ENCODE data around the gene SEPTIN5.

SEPTIN5 gene

DNA sequence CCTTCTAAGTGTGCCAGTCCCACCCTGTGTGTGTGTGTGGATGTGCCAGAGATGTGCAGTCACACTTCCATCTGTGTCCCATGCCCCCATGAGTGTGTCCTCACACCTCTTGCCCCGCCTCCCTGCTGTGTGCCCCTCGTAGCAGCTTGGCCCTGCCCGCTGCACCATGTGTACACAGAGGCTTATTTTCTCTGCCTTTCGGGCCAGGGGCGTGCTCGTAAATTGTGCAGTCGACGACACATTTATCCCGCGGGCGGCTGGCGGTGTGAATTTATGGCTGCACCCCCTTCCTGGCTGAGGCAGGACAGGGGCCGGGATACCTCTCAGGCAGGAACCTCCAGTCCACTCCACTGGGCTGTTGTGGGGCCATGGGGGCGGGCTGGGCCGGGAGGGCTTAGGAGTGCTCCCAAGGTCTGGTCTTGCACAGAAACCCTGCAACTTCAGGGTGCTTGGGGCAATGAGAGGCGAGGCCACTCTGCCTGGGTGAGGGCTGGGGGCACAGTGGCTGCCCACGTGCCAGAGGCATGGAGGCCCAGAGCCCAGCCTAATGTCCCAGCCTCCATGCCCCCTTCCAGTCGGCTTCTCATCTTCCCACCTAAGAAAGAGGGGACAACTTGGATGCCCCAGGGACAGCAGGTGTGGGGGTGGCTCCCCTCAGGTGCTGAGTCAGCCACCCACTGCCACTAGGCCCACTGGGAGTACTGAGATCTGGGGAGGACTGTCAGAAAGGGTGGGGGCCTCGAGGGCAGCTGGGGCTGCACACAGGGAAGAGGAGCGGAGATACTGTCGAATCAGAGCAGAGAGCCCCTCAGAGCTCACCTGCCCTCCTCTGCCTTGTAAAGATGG lies 21.6 kb downstream of the SEPTIN5 start:
- DNase-seq: no peak

DNA sequence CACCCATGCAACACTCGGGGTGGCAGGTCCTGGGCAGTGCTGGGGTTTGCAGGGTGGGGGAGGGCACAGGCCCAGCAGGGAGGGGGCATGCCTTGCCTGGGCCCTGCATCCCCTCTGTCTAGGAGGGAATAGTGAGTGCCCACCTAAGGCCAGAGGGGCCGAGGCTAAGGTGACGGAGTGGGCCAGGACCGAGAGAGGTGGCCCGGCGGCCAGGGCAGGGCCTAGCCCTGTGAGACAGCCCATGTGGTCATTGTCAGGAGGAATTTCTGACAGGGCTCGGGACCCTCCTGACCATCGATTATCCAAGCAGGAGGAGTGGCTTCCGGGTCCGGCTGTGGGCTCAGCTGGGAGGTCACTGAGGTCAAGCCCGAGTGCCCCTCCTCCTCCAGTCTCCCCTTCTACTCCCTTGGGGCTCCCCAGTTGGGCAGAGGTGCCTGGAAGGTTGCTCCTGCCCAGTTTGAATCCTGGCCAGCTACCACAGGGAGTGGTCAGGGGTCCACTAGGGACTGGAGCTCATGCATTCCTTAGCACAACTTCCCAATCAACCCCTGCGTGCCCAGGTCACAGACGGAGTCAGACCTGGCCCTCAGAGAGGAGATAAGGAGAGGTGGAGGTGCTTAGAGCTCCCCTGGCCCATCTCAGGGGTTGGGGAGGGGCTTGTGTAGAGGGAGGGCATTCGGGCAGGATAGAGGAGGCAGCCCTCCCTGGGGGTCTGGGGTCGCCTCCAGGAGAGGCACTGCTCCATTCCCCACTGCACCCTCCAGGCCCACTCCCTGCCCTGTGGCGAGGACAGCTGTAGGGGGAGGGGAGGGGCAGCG lies 23.8 kb downstream of the SEPTIN5 start:
- no peak for DNase-seq

DNA sequence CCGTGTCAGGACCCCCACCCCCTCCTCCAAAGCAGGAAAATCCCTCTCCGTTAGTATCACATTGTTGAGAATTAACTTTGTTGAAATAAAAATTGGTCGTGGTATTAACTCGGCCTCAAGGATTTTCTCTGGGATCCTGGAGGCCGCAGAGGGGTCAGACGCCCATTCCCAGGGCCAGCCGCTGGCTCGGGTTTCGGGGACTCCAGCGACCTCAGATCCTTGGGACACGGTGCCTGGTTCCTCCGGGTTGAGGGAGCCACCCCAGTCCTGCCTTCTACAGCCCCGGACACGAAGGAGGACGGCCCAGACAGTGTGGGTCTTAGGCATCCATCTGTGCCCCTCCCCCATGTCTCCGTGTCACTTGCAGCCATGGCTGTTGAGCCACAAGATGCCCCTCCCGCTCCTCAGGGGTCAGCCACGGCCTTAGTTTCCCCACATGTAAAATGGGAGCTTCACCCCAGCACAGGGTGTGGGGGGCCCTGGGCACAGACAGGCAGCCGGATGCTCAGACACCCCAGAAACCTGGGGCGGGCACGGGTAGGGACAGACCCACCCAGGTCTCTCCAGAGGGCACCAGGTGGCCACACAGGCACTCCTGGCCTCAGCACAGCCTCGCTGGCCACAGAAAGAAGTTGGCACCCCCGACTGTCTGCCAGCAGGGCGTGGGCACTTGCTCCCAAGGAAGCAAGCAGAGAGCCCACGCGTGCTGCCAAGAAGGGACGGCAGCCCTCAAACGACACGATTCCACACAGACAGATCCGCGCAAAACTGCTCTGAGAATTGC lies 24.6 kb downstream of the SEPTIN5 start:
- no peak for DNase-seq

DNA sequence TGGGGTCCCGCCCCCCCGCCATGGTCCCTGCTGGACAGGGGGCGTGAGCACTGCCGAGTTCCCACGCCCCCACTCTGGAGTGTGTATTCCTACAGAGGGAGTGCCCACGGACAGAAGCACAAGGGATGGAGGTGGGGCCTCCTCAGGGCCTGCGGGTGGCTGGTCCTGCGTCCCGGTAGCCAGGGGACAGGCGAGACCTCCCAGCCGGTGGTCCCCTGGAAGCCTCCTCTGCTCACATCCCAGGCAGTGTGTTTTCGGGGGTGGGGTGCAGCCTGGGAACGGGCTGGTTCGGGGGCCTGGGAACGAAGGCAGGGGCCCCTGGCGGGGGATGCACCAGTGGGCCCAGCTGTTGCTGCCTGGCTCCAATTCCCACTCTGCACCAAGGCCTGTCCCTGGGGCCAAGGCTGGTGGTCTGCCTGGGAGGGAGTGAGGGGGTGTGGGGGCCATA lies 25.2 kb downstream of the SEPTIN5 start:
- no peak for DNase-seq

DNA sequence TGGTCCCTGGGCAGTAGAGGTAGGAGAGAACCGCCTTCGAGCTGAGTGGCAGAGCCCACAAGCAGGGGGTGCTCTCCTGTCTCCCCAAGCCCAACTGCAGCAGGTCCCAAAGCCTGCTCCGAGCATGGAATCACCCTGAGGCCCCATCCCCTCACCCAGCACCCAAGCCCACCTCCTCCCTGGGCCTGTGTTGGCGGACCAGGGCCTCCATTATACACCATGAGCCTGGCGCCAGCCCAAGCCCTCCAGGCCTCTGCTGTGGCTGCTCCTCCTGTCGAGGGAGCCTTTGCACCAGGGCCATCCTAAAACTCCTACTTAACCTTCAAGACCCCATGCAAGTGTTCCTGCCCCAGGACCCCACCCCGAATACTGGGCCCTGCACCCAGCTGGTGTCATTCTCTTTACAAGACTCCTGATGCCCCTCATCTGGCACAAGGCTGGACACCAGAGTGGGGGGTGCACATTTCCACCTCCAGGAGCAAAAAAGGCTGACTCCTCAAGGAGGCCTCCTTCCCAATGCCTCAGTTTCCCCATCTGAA lies 25.7 kb downstream of the SEPTIN5 start:
- no peak for DNase-seq

DNA sequence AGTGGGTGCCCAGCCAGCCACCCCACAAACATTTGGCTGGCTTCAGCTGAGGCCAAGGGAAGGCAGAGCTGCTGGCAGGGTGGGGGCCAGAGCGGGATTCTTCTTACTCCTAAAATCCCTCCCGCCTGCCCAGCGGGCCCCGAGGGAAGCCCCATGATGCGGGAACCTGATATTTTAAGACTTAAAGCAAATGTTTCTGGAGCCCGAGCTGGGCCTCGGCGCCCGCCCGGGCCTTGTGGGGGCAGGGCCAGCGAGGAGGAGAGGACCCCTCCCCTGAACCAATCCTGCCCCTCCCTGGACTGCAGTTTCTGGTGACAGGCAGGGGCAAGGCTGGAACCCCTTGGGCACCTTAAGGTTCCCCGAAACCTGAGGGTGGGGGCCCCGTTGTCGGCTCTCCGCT lies 26.3 kb downstream of the SEPTIN5 start:
- DNase-seq: no peak

DNA sequence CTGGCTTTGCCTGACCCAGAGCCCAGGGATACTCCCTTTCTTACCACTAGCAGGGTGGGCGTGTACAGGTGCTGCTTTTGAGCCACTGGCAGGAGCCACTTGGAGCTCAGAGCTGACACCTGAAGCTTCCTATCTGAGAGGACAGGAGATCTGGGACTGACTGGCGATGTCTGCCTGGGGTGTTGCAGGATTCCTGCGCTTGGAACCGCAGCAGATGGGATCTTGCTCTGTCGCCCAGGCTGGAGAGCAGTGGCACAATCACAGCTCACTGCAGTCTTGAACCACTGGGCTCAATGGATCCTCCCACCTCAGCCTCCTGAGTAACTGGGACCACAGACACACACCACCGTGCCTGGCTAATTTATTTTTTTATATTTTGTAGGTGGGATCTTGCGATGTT lies 26.8 kb downstream of the SEPTIN5 start:
- no peak for DNase-seq

DNA sequence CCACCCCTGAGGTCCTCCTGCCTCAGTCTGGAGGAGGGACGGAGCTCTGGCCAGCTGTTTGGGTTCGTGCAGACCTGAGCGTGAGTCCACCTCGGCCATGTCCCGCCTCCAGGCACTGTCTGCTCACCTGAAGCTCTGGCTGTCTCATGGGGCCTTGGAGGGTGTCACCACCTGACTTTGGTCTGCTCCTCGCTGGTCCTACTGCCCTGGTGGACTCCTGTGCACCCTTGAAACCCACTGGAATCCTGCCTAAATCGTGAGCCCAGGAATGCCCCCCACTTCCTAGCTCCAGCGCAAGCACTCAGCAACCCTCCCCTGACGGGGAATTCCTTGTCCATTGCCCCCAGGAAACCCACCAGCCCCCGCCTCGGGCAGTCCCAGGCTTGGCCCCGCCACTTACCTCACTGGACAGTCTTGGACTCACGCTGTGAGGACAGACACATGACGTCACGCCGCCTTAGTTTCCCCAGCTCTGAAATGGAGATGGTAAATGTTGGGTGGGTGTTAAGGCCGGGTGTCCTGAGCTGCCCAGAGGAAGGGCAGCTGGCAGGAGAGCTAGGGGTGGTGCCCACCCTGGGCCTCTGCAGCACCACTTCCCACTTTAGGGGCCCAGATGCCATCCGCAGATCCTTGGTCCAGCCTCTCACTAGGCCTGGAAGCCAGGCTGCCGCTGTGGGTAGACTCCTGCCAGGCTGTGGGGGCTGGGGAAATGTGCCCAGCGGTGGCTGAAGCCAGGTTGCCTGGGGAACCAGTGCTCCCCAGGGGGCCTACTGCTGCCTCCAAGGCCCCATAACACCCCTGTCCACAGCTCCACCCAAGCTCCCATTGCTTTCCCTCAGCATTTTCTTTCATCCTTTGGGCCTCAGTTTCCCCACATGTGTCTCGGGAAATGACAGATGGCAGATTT lies 28.1 kb downstream of the SEPTIN5 start:
- no peak for DNase-seq

DNA sequence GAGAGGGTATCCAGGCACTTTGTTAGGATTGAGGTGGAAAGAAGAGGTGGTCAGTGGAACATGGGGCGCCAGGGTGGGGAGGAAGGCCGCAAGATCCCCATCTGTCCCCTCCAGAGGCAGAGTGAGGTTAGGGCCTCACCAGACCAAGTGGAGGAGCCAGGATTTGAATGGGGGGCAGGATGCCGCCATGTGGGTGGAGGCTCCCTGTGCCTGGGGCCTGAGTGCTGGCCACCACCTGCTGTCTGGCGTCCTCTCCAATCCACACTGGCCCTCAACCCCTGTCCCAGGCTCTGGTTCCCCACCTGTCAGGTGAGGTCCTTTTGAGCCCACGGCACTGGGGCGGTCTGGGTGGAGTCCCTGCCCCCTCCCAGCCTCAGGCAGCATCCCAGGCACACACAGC lies 28.8 kb downstream of the SEPTIN5 start:
- DNase-seq: no peak

DNA sequence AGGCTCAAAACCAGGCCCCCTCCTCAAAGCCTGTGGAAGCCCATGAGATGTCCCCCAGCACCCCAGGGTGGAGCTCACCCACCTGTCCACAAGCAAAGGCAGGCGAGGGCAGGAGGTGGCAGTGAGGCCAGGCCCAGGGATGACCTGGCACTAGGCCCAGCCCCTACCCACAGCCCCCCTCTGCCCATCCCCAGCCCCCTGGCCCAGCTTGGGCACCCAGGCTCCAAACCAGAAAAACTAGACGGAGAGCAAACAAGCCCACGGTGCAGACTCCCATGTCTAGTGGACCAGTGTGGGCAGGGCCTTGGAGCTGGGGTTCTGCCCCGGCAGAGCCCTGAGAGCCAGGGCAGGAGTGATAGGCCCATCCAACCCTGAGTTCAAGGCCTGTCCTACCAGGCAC lies 29.3 kb downstream of the SEPTIN5 start:
- DNase-seq: no peak

DNA sequence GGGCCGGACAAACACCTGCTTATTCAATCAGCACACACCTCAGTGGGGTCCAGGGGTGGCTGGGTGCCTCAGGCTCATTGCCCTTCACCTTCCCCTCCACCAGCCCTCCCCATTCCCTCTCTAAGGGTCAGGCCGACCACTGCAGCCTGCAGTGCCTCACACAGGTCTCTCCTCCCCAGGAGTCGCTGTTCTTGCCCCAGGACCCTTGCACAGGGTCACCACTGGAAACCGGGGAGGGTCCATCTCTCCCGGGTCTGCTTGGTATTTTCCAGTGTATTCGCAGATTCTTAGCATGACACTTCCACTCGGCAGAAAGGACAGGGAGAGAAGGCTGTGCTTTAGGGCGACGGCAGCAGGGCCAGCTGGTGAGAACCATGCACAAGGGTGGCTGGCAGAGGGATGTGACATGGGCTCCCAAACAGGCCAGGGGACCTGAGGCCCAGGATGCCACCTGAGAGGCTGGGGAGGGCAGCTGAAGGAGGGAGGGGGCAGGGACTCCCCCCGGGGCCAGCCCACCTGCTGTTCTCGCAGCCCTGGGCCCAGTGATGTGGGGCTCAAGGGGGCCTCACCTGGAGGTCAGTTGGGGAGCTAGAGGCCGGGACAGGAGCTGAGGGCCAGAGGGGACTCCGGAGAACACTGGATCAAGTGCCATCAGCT lies 30.2 kb downstream of the SEPTIN5 start:
- DNase-seq: no peak

DNA sequence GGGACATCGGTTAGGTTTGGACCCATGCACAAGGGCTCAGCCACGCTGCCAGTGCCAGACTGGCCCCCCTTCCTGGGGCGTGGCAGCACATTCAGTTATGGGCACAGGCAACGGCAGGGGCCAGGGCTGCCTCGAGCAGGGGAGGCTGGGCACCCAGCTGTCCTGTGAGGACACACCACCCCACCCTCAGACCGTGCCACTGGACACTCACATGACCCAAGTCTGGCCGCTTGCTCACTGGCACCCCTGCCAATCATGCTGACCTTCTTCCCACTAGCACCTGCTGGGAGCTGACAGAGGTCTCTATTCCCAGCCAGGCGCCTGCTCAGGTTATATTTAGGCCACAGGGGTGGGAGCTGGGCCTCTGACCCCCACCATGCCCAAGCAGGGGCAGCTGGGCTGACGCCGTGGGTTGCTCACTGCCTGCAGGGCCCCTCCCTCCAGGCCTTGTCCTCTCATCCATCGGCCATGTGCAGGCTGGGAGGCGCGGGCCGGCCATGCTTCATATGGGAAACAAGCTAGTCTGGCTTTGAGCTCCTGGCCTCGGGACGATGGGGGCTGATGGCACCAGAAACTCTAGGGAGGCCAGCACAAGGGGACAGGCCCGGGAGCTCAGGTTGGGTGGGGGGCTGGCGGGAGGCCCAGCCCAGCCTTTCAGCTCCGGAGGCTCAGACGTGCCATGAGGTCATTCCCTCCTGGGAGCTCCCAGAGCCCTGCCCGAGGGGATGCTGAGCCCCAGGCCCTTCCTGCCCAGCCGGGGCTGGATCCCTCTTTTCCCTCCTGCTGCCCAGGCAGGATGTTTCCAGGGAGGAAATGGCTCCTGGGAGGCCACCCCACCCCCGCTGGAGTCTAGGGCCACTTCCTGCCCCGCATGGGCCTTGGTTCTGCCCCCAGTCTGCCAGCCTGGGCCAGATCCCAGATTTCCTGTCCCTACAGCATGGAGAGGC lies 31.1 kb downstream of the SEPTIN5 start:
- no peak for DNase-seq

DNA sequence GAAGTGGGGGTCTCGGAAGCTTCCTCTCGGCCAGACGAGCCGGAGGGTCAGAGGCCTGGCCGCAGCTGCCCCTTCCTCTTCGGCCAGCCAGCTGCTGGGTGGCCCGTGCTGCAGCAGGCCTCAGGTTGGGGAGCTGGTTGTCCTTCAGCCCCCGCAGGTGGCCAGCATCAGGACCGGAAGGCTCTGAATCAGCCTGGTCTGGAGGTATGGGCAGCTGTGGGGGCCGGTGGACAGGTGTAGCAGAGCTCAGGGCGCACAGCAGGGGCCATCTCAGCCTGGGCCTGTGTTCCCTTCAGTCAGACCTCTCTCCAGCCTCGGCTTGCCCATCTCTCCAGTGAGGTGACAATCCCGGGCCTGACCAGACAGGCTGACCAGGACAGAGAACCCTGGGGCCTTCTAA lies 32.4 kb downstream of the SEPTIN5 start:
- no peak for DNase-seq

DNA sequence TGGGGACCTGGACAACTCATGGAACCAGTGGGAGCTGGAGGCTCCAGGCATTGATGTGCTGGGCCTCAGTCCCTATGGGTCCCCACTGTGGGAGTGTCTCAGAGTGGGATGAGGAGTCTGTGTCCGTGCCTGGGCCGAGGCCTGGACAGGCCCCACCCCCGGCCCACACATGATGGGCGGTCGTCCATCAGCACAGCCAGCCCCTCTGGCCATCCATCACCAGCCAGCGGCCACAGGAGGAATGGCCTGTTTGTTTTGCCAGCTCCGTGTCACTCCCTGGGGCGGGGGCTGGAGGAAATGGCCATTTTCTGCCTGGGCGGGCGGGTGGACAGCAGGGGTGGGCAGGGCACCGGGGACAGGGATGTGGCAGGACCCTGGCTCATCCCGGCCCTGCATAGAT lies 33.2 kb downstream of the SEPTIN5 start:
- DNase-seq: no peak

DNA sequence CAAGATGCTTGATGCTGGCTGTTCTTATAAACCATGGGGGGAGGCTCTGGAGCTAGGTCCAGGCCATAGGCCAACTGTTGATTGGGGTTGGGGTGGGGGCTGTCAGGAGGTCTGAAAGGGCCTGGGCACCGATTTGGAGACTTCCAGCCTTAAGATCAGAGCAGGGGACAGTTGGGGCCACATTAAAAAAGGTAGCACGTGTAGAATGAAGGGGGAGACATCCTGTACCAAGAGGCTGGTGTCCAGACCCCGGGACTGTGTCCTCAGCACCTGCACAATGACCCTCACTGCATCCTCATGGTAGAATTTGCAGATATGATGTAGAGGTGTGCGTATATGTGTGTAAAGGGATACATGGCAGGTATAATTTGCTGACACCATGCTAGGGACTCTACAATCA lies 33.8 kb downstream of the SEPTIN5 start:
- no peak for DNase-seq

DNA sequence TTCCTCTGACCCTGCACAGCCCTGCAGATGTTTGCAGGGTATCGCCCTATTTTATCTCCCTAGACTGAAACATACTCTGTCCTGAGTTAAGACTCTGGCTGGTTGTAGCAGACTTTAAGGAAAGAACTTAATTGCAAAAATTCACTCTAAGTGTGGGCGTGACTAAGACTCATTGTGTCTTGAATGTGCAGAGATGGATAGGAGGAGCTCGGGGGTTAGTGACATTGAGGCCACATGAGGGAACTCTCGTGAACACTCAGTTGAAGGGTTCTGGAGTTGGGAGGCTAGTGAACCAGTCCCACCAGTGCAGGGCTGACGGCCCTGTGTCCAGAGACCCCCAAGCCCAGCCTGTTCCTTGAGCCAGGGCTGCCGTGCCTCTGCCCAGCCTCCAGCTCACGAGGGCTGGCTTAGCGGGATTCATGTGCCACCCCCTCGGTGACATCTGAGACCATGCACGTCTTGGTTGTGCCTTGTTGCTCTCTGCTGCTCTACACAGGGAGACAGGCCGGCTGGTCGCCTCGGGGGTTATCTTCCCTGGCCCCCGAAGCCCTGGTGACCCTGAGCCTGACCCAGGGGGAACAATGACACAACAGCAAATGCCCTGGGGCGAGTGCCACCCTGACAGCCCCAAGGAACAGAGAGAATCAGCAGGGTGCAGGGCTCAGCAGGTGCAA lies 34.8 kb downstream of the SEPTIN5 start:
- no peak for DNase-seq

DNA sequence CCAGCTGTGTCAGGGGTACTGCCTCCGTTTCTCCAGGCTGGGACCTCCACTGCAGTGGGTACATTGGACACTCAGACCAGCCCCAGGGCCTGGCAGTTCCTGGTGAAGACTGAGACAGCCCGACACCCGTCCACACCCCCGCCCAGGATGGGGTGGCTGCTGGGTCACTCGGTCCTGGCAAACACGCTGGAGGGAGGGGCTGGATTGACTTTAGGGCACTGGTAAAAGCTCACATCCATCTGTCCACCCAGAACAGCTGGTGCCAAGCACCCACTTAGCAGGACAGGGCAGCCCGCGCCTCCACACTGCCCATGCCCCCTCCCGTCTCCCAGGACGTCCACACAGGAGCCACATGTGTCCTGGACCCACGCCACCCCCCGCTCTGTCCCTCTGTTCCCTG lies 35.6 kb downstream of the SEPTIN5 start:
- DNase-seq: no peak

DNA sequence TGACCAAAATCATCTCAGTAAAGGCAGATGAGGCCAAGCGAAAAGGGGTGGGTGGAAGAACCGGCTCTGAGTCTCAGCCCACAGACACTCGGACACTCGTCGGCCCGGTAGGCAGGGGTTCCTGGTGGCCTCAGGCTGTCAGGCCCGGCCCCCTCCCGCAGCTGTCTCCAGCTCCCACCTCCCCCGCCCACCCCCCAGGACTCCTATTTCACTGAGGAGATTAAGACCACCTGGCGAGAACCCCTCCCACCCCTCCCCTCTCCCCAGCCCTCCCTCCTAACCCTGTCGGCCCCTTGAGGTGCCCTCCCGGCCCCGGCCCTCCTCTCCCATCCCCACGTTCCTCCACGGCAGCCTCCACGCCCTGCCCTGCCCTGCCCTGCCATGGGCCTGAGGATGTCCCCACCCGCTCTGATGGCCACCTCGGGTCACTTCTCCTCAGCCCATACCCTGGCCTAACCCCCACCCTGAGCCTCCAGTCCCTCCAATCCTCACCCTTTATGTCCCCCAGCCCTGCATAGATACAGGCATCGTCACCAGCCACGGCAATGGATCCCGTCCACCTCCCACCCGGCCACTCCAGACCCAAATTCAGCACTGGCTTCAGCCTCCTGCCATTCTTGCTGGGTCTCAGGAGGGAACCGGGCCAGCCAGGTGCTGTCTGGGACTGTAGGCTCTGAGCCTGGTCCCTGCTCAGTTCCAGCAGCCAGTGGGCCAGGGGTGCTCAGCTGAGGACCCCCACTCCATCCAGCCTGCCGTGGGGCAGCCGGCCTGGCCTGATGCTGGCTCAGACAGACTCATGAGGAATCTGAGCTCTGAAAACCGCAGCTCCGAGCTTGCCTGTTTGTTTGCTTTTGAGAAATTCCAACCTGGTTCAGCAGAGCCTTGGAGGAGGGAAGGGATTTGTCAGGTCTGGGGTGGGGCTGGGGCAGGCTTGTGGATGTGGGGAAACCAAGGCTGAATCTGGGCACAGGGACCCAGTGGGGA lies 36.5 kb downstream of the SEPTIN5 start:
- no peak for DNase-seq

Data from SW 1271 (cell line).